HG03108 (cell line): ENCODE results near the gene TBX1.
"Not testable (repeated sequence)": the region's sequence is repeated elsewhere in the genome, so short reads cannot be mapped to it uniquely, and the experiment has no call there.

Experiments
- ATAC-seq: cut with Tn5 transposase; IDR thresholded peaks from one replicate; pipeline ENCODE4 v1.9.1; 2021; ENCODE audit warnings: moderate library complexity; ENCODE audit not compliant: unreplicated experiment

Gene TBX1

GRCh38 chr22:19779685-19780268 lies 19.2 kb downstream of the TBX1 start:
- ATAC-seq, result no peak

GRCh38 chr22:19782533-19782932 lies 22.0 kb downstream of the TBX1 start:
- ATAC-seq, result no peak

GRCh38 chr22:19783586-19784383 lies 23.2 kb downstream of the TBX1 start:
- ATAC-seq, result no peak

GRCh38 chr22:19784384-19785175 lies 24.0 kb downstream of the TBX1 start:
- no peak for ATAC-seq

- no peak for ATAC-seq
These were observed 25.1 kb downstream of the TBX1 start for GRCh38 chr22:19785461-19786263.

GRCh38 chr22:19786264-19786585 lies 25.6 kb downstream of the TBX1 start:
- ATAC-seq, result no peak

- no peak for ATAC-seq
These were observed 26.6 kb downstream of the TBX1 start for GRCh38 chr22:19786959-19787848.

GRCh38 chr22:19787849-19788141 lies 27.2 kb downstream of the TBX1 start:
- ATAC-seq, result no peak

GRCh38 chr22:19788661-19789225 lies 28.2 kb downstream of the TBX1 start:
- ATAC-seq, result no peak

GRCh38 chr22:19789406-19789805 lies 28.8 kb downstream of the TBX1 start:
- no peak for ATAC-seq

- ATAC-seq, result no peak
These were observed 29.2 kb downstream of the TBX1 start for GRCh38 chr22:19789828-19790227.

GRCh38 chr22:19791243-19791642 lies 30.7 kb downstream of the TBX1 start:
- no peak for ATAC-seq

GRCh38 chr22:19791894-19792293 lies 31.3 kb downstream of the TBX1 start:
- no peak for ATAC-seq

- ATAC-seq, result not testable (repeated sequence)
These were observed 31.9 kb downstream of the TBX1 start for GRCh38 chr22:19792383-19792896.

- ATAC-seq, result no peak
These were observed 32.6 kb downstream of the TBX1 start for GRCh38 chr22:19793161-19793560.

- ATAC-seq, result no peak
These were observed 33.2 kb downstream of the TBX1 start for GRCh38 chr22:19793661-19794310.

GRCh38 chr22:19795617-19796008 lies 35.0 kb downstream of the TBX1 start:
- ATAC-seq, result no peak

- ATAC-seq, result no peak
These were observed 35.6 kb downstream of the TBX1 start for GRCh38 chr22:19796160-19796559.
